Measurements from ENCODE around the gene CSTB. TPM values are rescaled to one million over a fixed set of nuclear protein-coding genes. Genes with fewer than 3 reads are reported as not detected.

CSTB gene
- total and polyA plus RNA-seq, 2 donors (not counting 3 experiments of a cell fraction or from before 2014, with no cell fraction given) = 65.8 to 83.7 TPM

- Histone ChIP-seq H3K36me3 (ENCODE audit: control insufficient read depth in 2 of 2, extremely low read depth in 1 of 2, insufficient read depth in 2 of 2, low read length in 2 of 2) (no peaks in the 10 kb centered on the region), H3K4me2 (ENCODE audit: insufficient read depth, low read length) (no peak overlapping the region), H3K4me3 (replicated peaks in 1 of 3; ENCODE audit: insufficient read depth in 1 of 3, low read depth in 1 of 3, low read length in 3 of 3) (no peak overlapping the region), H3K4me1 (ENCODE audit: control insufficient read depth, extremely low read depth, insufficient read depth, low read length) (peaks cover 2% of the 10 kb centered on the region), H3K27ac (ENCODE audit: insufficient read depth, low read depth, low read length) (no peak overlapping the region), H3K9me3 (replicated peaks; ENCODE audit: control insufficient read depth, insufficient read depth, low read length) (no peaks in the 10 kb centered on the region), H4K20me1 (replicated peaks; ENCODE audit: control insufficient read depth, extremely low read depth, insufficient read depth, low read length) (no peaks in the 10 kb centered on the region), H3K9me1 (replicated peaks; ENCODE audit: control insufficient read depth, extremely low read depth, insufficient read depth, low read length) (no peaks in the 10 kb centered on the region), H2AFZ (ENCODE audit: low read depth, low read length) (no peak overlapping the region), H3K9ac (replicated peaks; ENCODE audit: extremely low read depth, insufficient read depth, low read length) (no peak overlapping the region), H3K27me3 (ENCODE audit: control insufficient read depth in 2 of 2, insufficient read depth in 2 of 2, low read length in 2 of 2) (no peaks in the 10 kb centered on the region), H3K79me2 (ENCODE audit: control insufficient read depth, insufficient read depth, low read length) (no peaks in the 10 kb centered on the region)
- intact Hi-C loops (cut with micrococcal nuclease) = no loop called here
- FAIRE-seq = no peak
- BruUV-seq (replicated peaks) = no TSS peak
- TF ChIP-seq GATA2 (IDR thresholded peaks at IDR 0.05; ENCODE audit: insufficient read depth, insufficient read length, low read depth, low read length) = no peak
- dilution Hi-C loops (cut with MboI; ENCODE audit: extremely low pct_ligation_motif_present, low sequenced_read_pairs) = no loop called here
- CTCF ChIA-PET = interaction anchor here (0.7 to 1.8 kb wide), 4 partner anchors 7 to 164 kb away, joined by 3 to 5 read pairs (median 3); no protein-coding TSS in a partner anchor
- DNase-seq (ENCODE audit: low read depth, low spot score) = no peak
- POLR2A ChIA-PET = interaction anchor here (1.0 kb wide), 1 partner anchor 143 kb away, joined by 8 read pairs; no protein-coding TSS in a partner anchor
Observed at GRCh38 chr21:43817157-43818086, 41.3 kb upstream of the CSTB start.

- no peak for TF ChIP-seq MAX (IDR thresholded peaks at IDR 0.05; ENCODE audit: insufficient read depth, insufficient read length)
- no peak for TF ChIP-seq EZH2 (IDR thresholded peaks at IDR 0.05; ENCODE audit: borderline replicate concordance, low read depth, low read length, severe bottlenecking)
- no peak for TF ChIP-seq JUN (IDR thresholded peaks at IDR 0.05; ENCODE audit: borderline replicate concordance, insufficient read depth, insufficient read length, low read depth)
- no peak for TF ChIP-seq CTCF (IDR thresholded peaks at IDR 0.05; ENCODE audit: extremely low read depth in 1 of 2, insufficient read depth in 1 of 2, low read depth in 1 of 2, low read length in 2 of 2)
- no peak for TF ChIP-seq GATA2 (IDR thresholded peaks at IDR 0.05; ENCODE audit: insufficient read depth, insufficient read length, low read depth, low read length)
- dilution Hi-C loops (cut with MboI; ENCODE audit: extremely low pct_ligation_motif_present, low sequenced_read_pairs) (no loop called here), intact Hi-C loops (cut with micrococcal nuclease) (no loop called here)
- Histone ChIP-seq H3K27me3 (ENCODE audit: control insufficient read depth in 2 of 2, insufficient read depth in 2 of 2, low read length in 2 of 2) (no peaks in the 10 kb centered on the region), H3K27ac (ENCODE audit: insufficient read depth, low read depth, low read length) (no peak overlapping the region), H2AFZ (ENCODE audit: low read depth, low read length) (no peak overlapping the region), H3K79me2 (ENCODE audit: control insufficient read depth, insufficient read depth, low read length) (no peaks in the 10 kb centered on the region), H3K9ac (replicated peaks; ENCODE audit: extremely low read depth, insufficient read depth, low read length) (no peak overlapping the region), H3K4me1 (ENCODE audit: control insufficient read depth, extremely low read depth, insufficient read depth, low read length) (peaks cover 10% of the 10 kb centered on the region), H3K9me1 (replicated peaks; ENCODE audit: control insufficient read depth, extremely low read depth, insufficient read depth, low read length) (no peaks in the 10 kb centered on the region), H3K4me2 (ENCODE audit: insufficient read depth, low read length) (no peak overlapping the region), H3K36me3 (ENCODE audit: control insufficient read depth in 2 of 2, extremely low read depth in 1 of 2, insufficient read depth in 2 of 2, low read length in 2 of 2) (no peaks in the 10 kb centered on the region), H3K4me3 (replicated peaks in 1 of 3; ENCODE audit: insufficient read depth in 1 of 3, low read depth in 1 of 3, low read length in 3 of 3) (no peak overlapping the region), H4K20me1 (replicated peaks; ENCODE audit: control insufficient read depth, extremely low read depth, insufficient read depth, low read length) (no peaks in the 10 kb centered on the region), H3K9me3 (replicated peaks; ENCODE audit: control insufficient read depth, insufficient read depth, low read length) (no peaks in the 10 kb centered on the region)
- ChIA-PET POLR2A (no interaction called here), CTCF (interaction anchor here (0.7 kb wide), 1 partner anchor 122 kb away, joined by 3 read pairs; no protein-coding TSS in a partner anchor)
- FAIRE-seq (no peak), DNase-seq (ENCODE audit: low read depth, low spot score) (no peak)
- BruUV-seq (replicated peaks) = no TSS peak
Observed at GRCh38 chr21:43816611-43817071, 40.5 kb upstream of the CSTB start.
